B cell (primary cell): ENCODE data around the gene FBXW9. TPM values are rescaled to one million over a fixed set of nuclear protein-coding genes. Genes with fewer than 3 reads are reported as not detected.

ENCODE experiments used
- ATAC-seq: fragments of 200-7000 bp; cut with Tn5 transposase; one replicate; pipeline ENCODE4 v1.10.0; 2021; ENCODE audit warnings: low read depth, mild to moderate bottlenecking, moderate number of reproducible peaks, moderate library complexity
- CTCF ChIA-PET: fragments of 350-600 bp; sonication (Branson Sonifier 250); formaldehyde crosslinking; loops from one replicate; lab custom pipeline; 2021; ENCODE audit warnings: antibody characterized with exemption, inconsistent platforms; lab: Charles Lee
- POLR2A ChIA-PET: fragments of 350-600 bp; sonication (Branson Sonifier 250); formaldehyde crosslinking; loops from one replicate; lab custom pipeline; 2021; ENCODE audit warnings: antibody characterized with exemption; lab: Charles Lee
- DNase-seq: peaks from one replicate; pipeline ENCODE4 v3.0.0; 2013
- H2AFZ ChIP-seq: 2 replicates; pipeline ENCODE4 v1.6.1; 2012; ENCODE audit warnings: mild to moderate bottlenecking, low read depth, low read length; ENCODE audit not compliant: insufficient read depth, poor library complexity, severe bottlenecking
- H3K27ac ChIP-seq, 2 donors: 1 replicate in 1 of 2; 2 replicates in 1 of 2; pipeline ENCODE4 v1.5.1; 2012 to 2013; ENCODE audit warnings: low read length in 2 of 2, mild to moderate bottlenecking in 2 of 2, moderate library complexity in 1 of 2
- H3K27me3 ChIP-seq, 4 experiments: fragments of 200-600 bp in 1 of 4; sonication (generic) in 1 of 4; replicated peaks in 1 of 4; 1 replicate in 2 of 4; 2 replicates in 2 of 4; pipeline versions ENCODE4 v1.6.1 to v1.7.0; 2013 to 2016; ENCODE audit warnings: low read length in 3 of 4, mild to moderate bottlenecking in 2 of 4, mixed read lengths in 1 of 4, moderate library complexity in 1 of 4; ENCODE audit not compliant: insufficient read depth in 4 of 4, control insufficient read depth in 3 of 4; ENCODE audit errors: control extremely low read depth in 1 of 4
- H3K36me3 ChIP-seq, 2 experiments: replicated peaks in 1 of 2; 1 replicate in 1 of 2; 2 replicates in 1 of 2; pipeline versions ENCODE4 v1.6.1 to v1.7.1; 2013; ENCODE audit warnings: low read length in 1 of 2; ENCODE audit not compliant: insufficient read depth in 2 of 2, control insufficient read depth in 1 of 2; ENCODE audit errors: control extremely low read depth in 1 of 2, extremely low read depth in 1 of 2
- H3K4me1 ChIP-seq, 2 donors: fragments of 200-600 bp in 1 of 2; sonication (generic) in 1 of 2; 1 replicate in 1 of 2; 2 replicates in 1 of 2; pipeline versions ENCODE4 v1.5.1 to v1.6.1; 2013 to 2017; ENCODE audit warnings: low read length in 2 of 2; ENCODE audit not compliant: control insufficient read depth in 2 of 2, insufficient read depth in 2 of 2
- H3K4me2 ChIP-seq: replicated peaks from 2 replicates; pipeline ENCODE3; 2012; ENCODE audit warnings: mild to moderate bottlenecking, low read depth, low read length; ENCODE audit not compliant: poor library complexity, severe bottlenecking
- H3K4me3 ChIP-seq, 5 experiments: fragments of 200-600 bp in 1 of 5; sonication (generic) in 1 of 5; 1 replicate in 3 of 5; 2 replicates in 2 of 5; pipeline versions ENCODE4 v1.5.1 to v1.7.0; 2011 to 2016; ENCODE audit warnings: low read length in 4 of 5, mild to moderate bottlenecking in 4 of 5, low read depth in 2 of 5, control low read depth in 1 of 5, moderate library complexity in 1 of 5; ENCODE audit not compliant: insufficient read depth in 1 of 5; ENCODE audit errors: control extremely low read depth in 1 of 5, extremely low read depth in 1 of 5
- H3K79me2 ChIP-seq: fragments of 200-600 bp; sonication (generic); one replicate; pipeline ENCODE4 v1.6.0; 2016; ENCODE audit warnings: low read length; ENCODE audit not compliant: control insufficient read depth, insufficient read depth
- H3K9ac ChIP-seq: fragments of 200-600 bp; sonication (generic); 2 replicates; pipeline ENCODE4 v1.6.1; 2017; ENCODE audit warnings: mild to moderate bottlenecking, low read length, moderate library complexity
- H3K9me3 ChIP-seq, 3 donors: one replicate each; pipeline versions ENCODE4 v1.6.1 to v1.7.1; 2013; ENCODE audit warnings: low read length in 2 of 3; ENCODE audit not compliant: control insufficient read depth in 2 of 3, insufficient read depth in 1 of 3; ENCODE audit errors: control extremely low read depth in 1 of 3
- H4K20me1 ChIP-seq: 2 replicates; pipeline ENCODE4 v1.6.0; 2012; ENCODE audit warnings: mild to moderate bottlenecking, low read length; ENCODE audit not compliant: insufficient read depth, control insufficient read depth, poor library complexity, severe bottlenecking
- H3K27ac Mint-ChIP-seq: one replicate; pipeline ENCODE4 v1.8.0; 2021; ENCODE audit warnings: mixed read lengths
- H3K27me3 Mint-ChIP-seq: one replicate; pipeline ENCODE4 v1.8.0; 2021; ENCODE audit warnings: mixed read lengths
- H3K4me1 Mint-ChIP-seq: one replicate; pipeline ENCODE4 v1.8.0; 2021; ENCODE audit warnings: mixed read lengths
- H3K4me3 Mint-ChIP-seq: one replicate; pipeline ENCODE4 v1.8.0; 2021; ENCODE audit warnings: mixed read lengths
- H3K9me3 Mint-ChIP-seq: one replicate; pipeline ENCODE4 v1.8.0; 2022; ENCODE audit warnings: mixed read lengths; ENCODE audit not compliant: insufficient read depth
- CTCF ChIP-seq: fragments of 200-600 bp; IDR thresholded peaks from one replicate; pipeline ENCODE4 v1.8.0; 2022; ENCODE audit warnings: antibody characterized with exemption, mild to moderate bottlenecking
- EZH2 ChIP-seq: IDR thresholded peaks from 2 replicates; pipeline ENCODE4 v1.6.1; 2012; ENCODE audit warnings: borderline replicate concordance, low read depth, mild to moderate bottlenecking, moderate library complexity, low read length; ENCODE audit not compliant: insufficient read depth, poor library complexity, severe bottlenecking
- WGBS: methylation state at CpG from one replicate; pipeline ENCODE4 v1.1.5; 2013; ENCODE audit warnings: missing lambda C conversion rate; ENCODE audit not compliant: insufficient coverage; 5-methylcytosine and 5-hydroxymethylcytosine counted together
- intact Hi-C: fragments of 100-400 bp; cut with micrococcal nuclease; formaldehyde crosslinking; loops from one replicate; pipeline ENCODE4 v1.10.0; 2022
- polyA plus RNA-seq: library from polyadenylated mRNA; depleted of rRNA; stranded (reverse); fragments of >200 nt; gene quantifications from 2 replicates; pipeline ENCODE4 v1.2.3, GENCODE V29; 2012
- total RNA-seq, 2 donors: library from RNA; stranded (reverse); fragments of 120-200 nt in 1 of 2; gene quantifications; 1 replicate in 1 of 2; 2 replicates in 1 of 2; pipeline versions ENCODE4 v1.2.3 to v1.2.4, GENCODE V29; 2013 to 2022

The FBXW9 gene
- total and polyA plus RNA-seq, 2 donors (not counting 1 experiment from before 2014, with no cell fraction given), result 4.7 TPM

- Histone ChIP-seq H3K9me3 (no peaks in the 10 kb centered on the region), H2AFZ (peak overlapping the region; percentile 97), H3K79me2 (peaks cover 71% of the 10 kb centered on the region), H3K9ac (peak overlapping the region; percentile 97), H3K27ac (peak overlapping the region; percentile 90 to 99), H4K20me1 (peaks cover 32% of the 10 kb centered on the region), H3K27me3 (no peaks in the 10 kb centered on the region), H3K36me3 (peaks cover 1 to 27% of the 10 kb centered on the region in 2 experiments), H3K4me2 (peak overlapping the region; percentile 86), H3K4me3 (peak overlapping the region; percentile 75 to 99 (median 95)), H3K4me1 (peaks cover 34 to 55% of the 10 kb centered on the region in 2 donors)
- intact Hi-C loops, result loop anchor here (1.0 to 5.0 kb wide), 4 partner anchors 12 to 227 kb away; partner anchors contain the start of genes DHPS, TNPO2, ZNF443 and ZNF564
- H3K27me3 Mint-ChIP-seq, result no peaks in the 10 kb centered on the region
- under 1% methylated on average over 24 of the region's 24 CpGs for WGBS
- ATAC-seq (no peak), DNase-seq (peak; percentile 76)
- TF ChIP-seq EZH2, result no peak
- no peak for TF ChIP-seq CTCF
- ChIA-PET POLR2A (interaction anchor here (1.6 kb wide), 1 partner anchor 55 kb away, joined by 9 read pairs; no protein-coding TSS in a partner anchor), CTCF (interaction anchor here (0.6 to 5.7 kb wide), 9 partner anchors 9 to 174 kb away, joined by 3 to 82 read pairs (median 3); partner anchors contain the start of gene JUNB)
- peak overlapping the region; percentile 100 for H3K27ac Mint-ChIP-seq
- peaks cover 65% of the 10 kb centered on the region for H3K4me1 Mint-ChIP-seq
- no peaks in the 10 kb centered on the region for H3K9me3 Mint-ChIP-seq
- H3K4me3 Mint-ChIP-seq, result peak overlapping the region; percentile 98
Observed at GRCh38 chr19:12668932-12669269, 27.5 kb downstream of the FBXW9 start.

DNA sequence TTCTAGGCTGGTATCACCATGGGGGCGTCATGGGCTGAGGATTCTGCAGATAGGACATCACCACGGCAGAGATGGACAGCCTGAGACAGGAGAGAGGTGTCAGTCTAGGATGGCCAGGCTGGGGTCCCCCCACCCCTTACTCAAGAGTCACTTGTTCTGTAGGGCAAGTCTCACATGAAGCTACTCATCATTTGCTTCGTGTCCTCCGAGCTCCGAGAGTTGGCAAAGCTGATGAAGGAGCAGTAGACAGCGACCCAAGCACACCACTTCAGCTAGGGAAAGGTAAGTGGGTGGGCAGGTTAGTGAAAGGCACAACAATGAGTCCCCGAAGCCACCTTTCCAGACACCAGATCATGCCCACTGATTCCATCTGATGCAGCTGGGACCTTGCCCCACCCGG, 28.1 kb downstream of the FBXW9 start:
- POLR2A ChIA-PET, result interaction anchor here (0.5 to 1.6 kb wide), 3 partner anchors 55 to 633 kb away, joined by 3 to 9 read pairs (median 3); partner anchors contain the start of gene ZNF433
- H3K4me3 ChIP-seq, result peak overlapping the region in 4 of 5 experiments; percentile 92 to 99 (median 96)
- no peak for ATAC-seq

More for the DNA sequence above, 28.1 kb downstream of the FBXW9 start:
- Histone ChIP-seq H3K36me3 (peaks cover 0 to 31% of the 10 kb centered on the region in 2 experiments), H3K27me3 (no peaks in the 10 kb centered on the region), H3K9ac (peak overlapping the region; percentile 97), H3K79me2 (peaks cover 76% of the 10 kb centered on the region), H3K27ac (peak overlapping the region; percentile 90 to 99), H3K4me1 (peaks cover 37 to 60% of the 10 kb centered on the region in 2 donors), H4K20me1 (peaks cover 33% of the 10 kb centered on the region), H3K9me3 (no peaks in the 10 kb centered on the region), H2AFZ (peak overlapping the region; percentile 97), H3K4me2 (peak overlapping the region; percentile 86)
- WGBS, result 79% methylated on average over 3 of the region's 8 CpGs
- H3K27me3 Mint-ChIP-seq, result no peaks in the 10 kb centered on the region
- CTCF ChIA-PET, result interaction anchor here (0.6 to 5.7 kb wide), 6 partner anchors 28 to 178 kb away, joined by 3 to 82 read pairs (median 4); partner anchors contain the start of gene JUNB
- TF ChIP-seq CTCF (no peak), EZH2 (no peak)
- intact Hi-C loops, result loop anchor here (5.0 kb wide), 2 partner anchors 54 to 226 kb away; partner anchors contain the start of genes TNPO2 and ZNF443
- no peaks in the 10 kb centered on the region for H3K9me3 Mint-ChIP-seq
- DNase-seq, result no peak
- peak overlapping the region; percentile 100 for H3K27ac Mint-ChIP-seq
- H3K4me1 Mint-ChIP-seq, result peaks cover 68% of the 10 kb centered on the region
- H3K4me3 Mint-ChIP-seq, result peak overlapping the region; percentile 98
